Measurements from ENCODE around the gene ELSPBP1.

ELSPBP1 gene

GRCh38 chr19:48006762-48007161, 12.3 kb downstream of the ELSPBP1 start:
- no peak overlapping the region for H3K9ac ChIP-seq (ENCODE audit: low read depth, low read length)
- no peaks in the 10 kb centered on the region for H3K4me1 ChIP-seq (ENCODE audit: control insufficient read depth, insufficient read depth, low read length)
- H3K27me3 ChIP-seq (ENCODE audit: control insufficient read depth, insufficient read depth, low read length), result peaks cover 3% of the 10 kb centered on the region
- H3K4me3 ChIP-seq (ENCODE audit: low read length), result no peak overlapping the region
- H3K36me3 ChIP-seq (ENCODE audit: insufficient read depth, low read length), result no peaks in the 10 kb centered on the region
- H3K9me3 ChIP-seq (replicated peaks; ENCODE audit: low read length), result no peaks in the 10 kb centered on the region
- H3K4me2 ChIP-seq (ENCODE audit: low read length), result no peak overlapping the region

- Histone ChIP-seq H3K4me1 (ENCODE audit: control insufficient read depth, insufficient read depth, low read length) (no peaks in the 10 kb centered on the region), H3K36me3 (ENCODE audit: insufficient read depth, low read length) (no peaks in the 10 kb centered on the region), H3K4me2 (ENCODE audit: low read length) (no peak overlapping the region), H3K9ac (ENCODE audit: low read depth, low read length) (no peak overlapping the region), H3K27me3 (ENCODE audit: control insufficient read depth, insufficient read depth, low read length) (peaks cover 5% of the 10 kb centered on the region), H3K9me3 (replicated peaks; ENCODE audit: low read length) (no peaks in the 10 kb centered on the region), H3K4me3 (ENCODE audit: low read length) (no peak overlapping the region)
Measured at GRCh38 chr19:48010932-48011758, 16.7 kb downstream of the ELSPBP1 start.

GRCh38 chr19:48020686-48021085, 26.3 kb downstream of the ELSPBP1 start:
- Histone ChIP-seq H3K9ac (ENCODE audit: low read depth, low read length) (no peak overlapping the region), H3K4me2 (ENCODE audit: low read length) (no peak overlapping the region), H3K27me3 (ENCODE audit: control insufficient read depth, insufficient read depth, low read length) (peaks cover 31% of the 10 kb centered on the region), H3K36me3 (ENCODE audit: insufficient read depth, low read length) (no peaks in the 10 kb centered on the region), H3K4me1 (ENCODE audit: control insufficient read depth, insufficient read depth, low read length) (no peaks in the 10 kb centered on the region), H3K4me3 (ENCODE audit: low read length) (no peak overlapping the region), H3K9me3 (replicated peaks; ENCODE audit: low read length) (no peaks in the 10 kb centered on the region)

GRCh38 chr19:48023011-48023410, 28.6 kb downstream of the ELSPBP1 start:
- no peaks in the 10 kb centered on the region for H3K4me1 ChIP-seq (ENCODE audit: control insufficient read depth, insufficient read depth, low read length)
- H3K36me3 ChIP-seq (ENCODE audit: insufficient read depth, low read length), result no peaks in the 10 kb centered on the region
- no peaks in the 10 kb centered on the region for H3K9me3 ChIP-seq (replicated peaks; ENCODE audit: low read length)
- H3K9ac ChIP-seq (ENCODE audit: low read depth, low read length), result no peak overlapping the region
- peaks cover 28% of the 10 kb centered on the region for H3K27me3 ChIP-seq (ENCODE audit: control insufficient read depth, insufficient read depth, low read length)
- H3K4me2 ChIP-seq (ENCODE audit: low read length), result no peak overlapping the region
- H3K4me3 ChIP-seq (ENCODE audit: low read length), result no peak overlapping the region

GRCh38 chr19:48023518-48023917, 29.1 kb downstream of the ELSPBP1 start:
- Histone ChIP-seq H3K4me1 (ENCODE audit: control insufficient read depth, insufficient read depth, low read length) (no peaks in the 10 kb centered on the region), H3K4me3 (ENCODE audit: low read length) (no peak overlapping the region), H3K9me3 (replicated peaks; ENCODE audit: low read length) (no peaks in the 10 kb centered on the region), H3K9ac (ENCODE audit: low read depth, low read length) (no peak overlapping the region), H3K27me3 (ENCODE audit: control insufficient read depth, insufficient read depth, low read length) (peaks cover 24% of the 10 kb centered on the region), H3K36me3 (ENCODE audit: insufficient read depth, low read length) (no peaks in the 10 kb centered on the region), H3K4me2 (ENCODE audit: low read length) (no peak overlapping the region)

- Histone ChIP-seq H3K4me1 (ENCODE audit: control insufficient read depth, insufficient read depth, low read length) (no peaks in the 10 kb centered on the region), H3K4me2 (ENCODE audit: low read length) (no peak overlapping the region), H3K27me3 (ENCODE audit: control insufficient read depth, insufficient read depth, low read length) (peaks cover 27% of the 10 kb centered on the region), H3K4me3 (ENCODE audit: low read length) (no peak overlapping the region), H3K36me3 (ENCODE audit: insufficient read depth, low read length) (no peaks in the 10 kb centered on the region), H3K9ac (ENCODE audit: low read depth, low read length) (no peak overlapping the region), H3K9me3 (replicated peaks; ENCODE audit: low read length) (no peaks in the 10 kb centered on the region)
Measured at GRCh38 chr19:48025480-48025879, 31.0 kb downstream of the ELSPBP1 start.

GRCh38 chr19:48029431-48029830, 35.0 kb downstream of the ELSPBP1 start:
- Histone ChIP-seq H3K4me2 (ENCODE audit: low read length) (no peak overlapping the region), H3K9me3 (replicated peaks; ENCODE audit: low read length) (no peaks in the 10 kb centered on the region), H3K36me3 (ENCODE audit: insufficient read depth, low read length) (no peaks in the 10 kb centered on the region), H3K27me3 (ENCODE audit: control insufficient read depth, insufficient read depth, low read length) (peaks cover 13% of the 10 kb centered on the region), H3K4me1 (ENCODE audit: control insufficient read depth, insufficient read depth, low read length) (no peaks in the 10 kb centered on the region), H3K4me3 (ENCODE audit: low read length) (no peak overlapping the region), H3K9ac (ENCODE audit: low read depth, low read length) (no peak overlapping the region)

GRCh38 chr19:48030073-48030472, 35.6 kb downstream of the ELSPBP1 start:
- Histone ChIP-seq H3K4me1 (ENCODE audit: control insufficient read depth, insufficient read depth, low read length) (no peaks in the 10 kb centered on the region), H3K36me3 (ENCODE audit: insufficient read depth, low read length) (no peaks in the 10 kb centered on the region), H3K4me3 (ENCODE audit: low read length) (no peak overlapping the region), H3K9me3 (replicated peaks; ENCODE audit: low read length) (no peaks in the 10 kb centered on the region), H3K27me3 (ENCODE audit: control insufficient read depth, insufficient read depth, low read length) (peaks cover 10% of the 10 kb centered on the region), H3K4me2 (ENCODE audit: low read length) (no peak overlapping the region), H3K9ac (ENCODE audit: low read depth, low read length) (no peak overlapping the region)

- H3K27me3 ChIP-seq (ENCODE audit: control insufficient read depth, insufficient read depth, low read length), result peaks cover 6% of the 10 kb centered on the region
- no peak overlapping the region for H3K4me3 ChIP-seq (ENCODE audit: low read length)
- H3K4me1 ChIP-seq (ENCODE audit: control insufficient read depth, insufficient read depth, low read length), result no peaks in the 10 kb centered on the region
- H3K36me3 ChIP-seq (ENCODE audit: insufficient read depth, low read length), result no peaks in the 10 kb centered on the region
- H3K4me2 ChIP-seq (ENCODE audit: low read length), result no peak overlapping the region
- H3K9ac ChIP-seq (ENCODE audit: low read depth, low read length), result no peak overlapping the region
- no peaks in the 10 kb centered on the region for H3K9me3 ChIP-seq (replicated peaks; ENCODE audit: low read length)
Measured at GRCh38 chr19:48033604-48034003, 39.2 kb downstream of the ELSPBP1 start.

- Histone ChIP-seq H3K4me2 (ENCODE audit: low read length) (no peak overlapping the region), H3K9ac (ENCODE audit: low read depth, low read length) (no peak overlapping the region), H3K36me3 (ENCODE audit: insufficient read depth, low read length) (no peaks in the 10 kb centered on the region), H3K4me1 (ENCODE audit: control insufficient read depth, insufficient read depth, low read length) (no peaks in the 10 kb centered on the region), H3K4me3 (ENCODE audit: low read length) (no peak overlapping the region), H3K9me3 (replicated peaks; ENCODE audit: low read length) (no peaks in the 10 kb centered on the region), H3K27me3 (ENCODE audit: control insufficient read depth, insufficient read depth, low read length) (no peaks in the 10 kb centered on the region)
Measured at GRCh38 chr19:48036765-48037164, 42.3 kb downstream of the ELSPBP1 start.

- Histone ChIP-seq H3K4me2 (ENCODE audit: low read length) (no peak overlapping the region), H3K27me3 (ENCODE audit: control insufficient read depth, insufficient read depth, low read length) (peaks cover 4% of the 10 kb centered on the region), H3K4me3 (ENCODE audit: low read length) (no peak overlapping the region), H3K4me1 (ENCODE audit: control insufficient read depth, insufficient read depth, low read length) (no peaks in the 10 kb centered on the region), H3K36me3 (ENCODE audit: insufficient read depth, low read length) (no peaks in the 10 kb centered on the region), H3K9me3 (replicated peaks; ENCODE audit: low read length) (no peaks in the 10 kb centered on the region), H3K9ac (ENCODE audit: low read depth, low read length) (no peak overlapping the region)
Measured at GRCh38 chr19:48041877-48042580, 47.6 kb downstream of the ELSPBP1 start.
